ENCODE measurements around the gene PTPRT.

DNA sequence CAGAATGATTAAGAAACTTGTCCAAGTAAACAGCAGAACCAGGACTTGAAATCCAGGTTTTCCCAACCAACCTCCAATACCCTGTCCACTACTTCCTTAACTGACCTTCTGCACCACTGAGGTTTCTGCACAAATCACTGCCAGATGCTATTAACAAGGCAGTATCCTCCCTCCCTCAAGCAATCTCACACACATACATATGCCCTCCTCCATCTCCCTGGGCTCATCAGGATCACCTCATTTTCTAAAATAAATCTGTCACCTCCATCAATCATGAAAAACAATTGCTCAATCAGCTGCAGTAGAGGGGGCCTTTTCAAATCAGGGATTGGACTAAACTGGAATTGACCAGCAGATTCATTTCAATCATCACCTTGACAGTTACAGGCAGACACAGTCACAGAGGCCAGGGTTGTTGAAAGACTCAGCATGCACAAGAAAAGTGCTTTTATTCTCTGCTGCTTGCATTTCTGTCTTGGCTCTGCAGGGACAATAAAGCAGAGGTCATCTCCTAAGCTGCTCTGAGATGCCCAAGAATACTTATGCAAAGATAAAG is 539.4 kb downstream of the PTPRT start:
- TF ChIP-seq SRF (IDR thresholded peaks at IDR 0.05; ENCODE audit: low read depth in 2 of 2, low read length in 2 of 2) (no peak), TAF1 (IDR thresholded peaks at IDR 0.05; ENCODE audit: borderline replicate concordance, low read depth, low read length) (no peak), CHD2 (IDR thresholded peaks at IDR 0.05; ENCODE audit: borderline replicate concordance, low read depth, low read length) (no peak), SP1 (IDR thresholded peaks at IDR 0.05; ENCODE audit: low read depth, low read length) (no peak)
- TF ChIP-seq, protein P1, sequence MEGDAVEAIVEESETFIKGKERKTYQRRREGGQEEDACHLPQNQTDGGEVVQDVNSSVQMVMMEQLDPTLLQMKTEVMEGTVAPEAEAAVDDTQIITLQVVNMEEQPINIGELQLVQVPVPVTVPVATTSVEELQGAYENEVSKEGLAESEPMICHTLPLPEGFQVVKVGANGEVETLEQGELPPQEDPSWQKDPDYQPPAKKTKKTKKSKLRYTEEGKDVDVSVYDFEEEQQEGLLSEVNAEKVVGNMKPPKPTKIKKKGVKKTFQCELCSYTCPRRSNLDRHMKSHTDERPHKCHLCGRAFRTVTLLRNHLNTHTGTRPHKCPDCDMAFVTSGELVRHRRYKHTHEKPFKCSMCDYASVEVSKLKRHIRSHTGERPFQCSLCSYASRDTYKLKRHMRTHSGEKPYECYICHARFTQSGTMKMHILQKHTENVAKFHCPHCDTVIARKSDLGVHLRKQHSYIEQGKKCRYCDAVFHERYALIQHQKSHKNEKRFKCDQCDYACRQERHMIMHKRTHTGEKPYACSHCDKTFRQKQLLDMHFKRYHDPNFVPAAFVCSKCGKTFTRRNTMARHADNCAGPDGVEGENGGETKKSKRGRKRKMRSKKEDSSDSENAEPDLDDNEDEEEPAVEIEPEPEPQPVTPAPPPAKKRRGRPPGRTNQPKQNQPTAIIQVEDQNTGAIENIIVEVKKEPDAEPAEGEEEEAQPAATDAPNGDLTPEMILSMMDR (IDR thresholded peaks at IDR 0.05 in 2 of 3, conservative IDR thresholded peaks at IDR 0.05 in 1 of 3; ENCODE audit: control insufficient read depth in 2 of 3, extremely low read depth in 1 of 3, insufficient read depth in 1 of 3, low read depth in 3 of 3, low read length in 3 of 3) = no peak
